A549 (cell line): ENCODE results near the gene MAU2.

Experiments used
- BHLHE40 ChIP-seq: IDR thresholded peaks from 2 replicates; pipeline ENCODE4 v1.6.1; 2012; ENCODE audit warnings: low read depth, low read length, inconsistent platforms
- EP300 ChIP-seq, 2 experiments: fragments of >200 bp; sonication (Bioruptor Twin); formaldehyde crosslinking; IDR thresholded peaks; 2 replicates in 1 of 2; 3 replicates in 1 of 2; pipeline ENCODE4 v1.6.1; 2016 to 2017
- ESRRA ChIP-seq: fragments of 150-350 bp; IDR thresholded peaks from 2 replicates; pipeline ENCODE4 v1.6.1; 2014; ENCODE audit warnings: mild to moderate bottlenecking, low read length, borderline replicate concordance
- HEYL ChIP-seq: fragments of 250-450 bp; sonication (Bioruptor Pico); IDR thresholded peaks from 2 replicates; pipeline ENCODE4 v1.8.0; 2021; ENCODE audit warnings: mild to moderate bottlenecking, moderate library complexity
- KDM1A ChIP-seq: fragments of 200-600 bp; sonication (generic); IDR thresholded peaks from 2 replicates; pipeline ENCODE4 v1.6.1; 2016; ENCODE audit warnings: low read depth, mild to moderate bottlenecking
- POLR2A ChIP-seq: IDR thresholded peaks from 2 replicates; pipeline ENCODE4 v1.6.1; 2012; ENCODE audit warnings: mild to moderate bottlenecking, low read length
- RAD21 ChIP-seq, 2 experiments: fragments of >200 bp in 1 of 2; sonication (Bioruptor Twin) in 1 of 2; formaldehyde crosslinking in 1 of 2; IDR thresholded peaks in 1 of 2; conservative IDR thresholded peaks in 1 of 2; 2 replicates in 1 of 2; 3 replicates in 1 of 2; pipeline ENCODE4 v1.6.1; 2012 to 2018; ENCODE audit warnings: inconsistent platforms in 1 of 2
- RFX5 ChIP-seq: fragments of 450-650 bp; IDR thresholded peaks from 2 replicates; pipeline ENCODE4 v1.7.1; 2014; ENCODE audit warnings: antibody characterized with exemption, mild to moderate bottlenecking, moderate library complexity
- RNF2 ChIP-seq: fragments of 200-600 bp; sonication (generic); IDR thresholded peaks from 2 replicates; pipeline ENCODE4 v1.6.1; 2016; ENCODE audit warnings: low read depth, mild to moderate bottlenecking, antibody characterized with exemption, moderate library complexity, borderline replicate concordance
- TP53 ChIP-seq: fragments of 250-450 bp; sonication (Bioruptor Pico); IDR thresholded peaks from 2 replicates; pipeline ENCODE4 v1.5.0; 2021; ENCODE audit warnings: mild to moderate bottlenecking, moderate library complexity
- TF ChIP-seq, protein P1 (sequence below): fragments of >200 bp; sonication (Bioruptor Twin); formaldehyde crosslinking; IDR thresholded peaks from 3 replicates; pipeline ENCODE4 v1.5.1; 2016
- TF ChIP-seq, protein P2 (sequence below): fragments of 450-650 bp; IDR thresholded peaks from 2 replicates; pipeline ENCODE4 v1.6.1; 2014; ENCODE audit warnings: antibody characterized with exemption
- TF ChIP-seq, protein P3 (sequence below): fragments of 250-450 bp; sonication (Bioruptor Pico); IDR thresholded peaks from 2 replicates; pipeline ENCODE4 v1.5.0; 2021; ENCODE audit warnings: mild to moderate bottlenecking, moderate library complexity, borderline replicate concordance

GRCh38 chr19:19405971-19406877 lies 85.6 kb downstream of the MAU2 start:
- TF ChIP-seq BHLHE40 (no peak), ESRRA (no peak), POLR2A (no peak), TP53 (CRISPR knock-in tag) (no peak), EP300 (IDR thresholded peaks at IDR 0.05) (no peak), KDM1A (no peak), RNF2 (no peak), RFX5 (no peak), HEYL (CRISPR knock-in tag) (no peak), RAD21 (conservative IDR thresholded peaks at IDR 0.05 in 1 of 2, IDR thresholded peaks at IDR 0.05 in 1 of 2) (no peak)
- TF ChIP-seq, protein P1, sequence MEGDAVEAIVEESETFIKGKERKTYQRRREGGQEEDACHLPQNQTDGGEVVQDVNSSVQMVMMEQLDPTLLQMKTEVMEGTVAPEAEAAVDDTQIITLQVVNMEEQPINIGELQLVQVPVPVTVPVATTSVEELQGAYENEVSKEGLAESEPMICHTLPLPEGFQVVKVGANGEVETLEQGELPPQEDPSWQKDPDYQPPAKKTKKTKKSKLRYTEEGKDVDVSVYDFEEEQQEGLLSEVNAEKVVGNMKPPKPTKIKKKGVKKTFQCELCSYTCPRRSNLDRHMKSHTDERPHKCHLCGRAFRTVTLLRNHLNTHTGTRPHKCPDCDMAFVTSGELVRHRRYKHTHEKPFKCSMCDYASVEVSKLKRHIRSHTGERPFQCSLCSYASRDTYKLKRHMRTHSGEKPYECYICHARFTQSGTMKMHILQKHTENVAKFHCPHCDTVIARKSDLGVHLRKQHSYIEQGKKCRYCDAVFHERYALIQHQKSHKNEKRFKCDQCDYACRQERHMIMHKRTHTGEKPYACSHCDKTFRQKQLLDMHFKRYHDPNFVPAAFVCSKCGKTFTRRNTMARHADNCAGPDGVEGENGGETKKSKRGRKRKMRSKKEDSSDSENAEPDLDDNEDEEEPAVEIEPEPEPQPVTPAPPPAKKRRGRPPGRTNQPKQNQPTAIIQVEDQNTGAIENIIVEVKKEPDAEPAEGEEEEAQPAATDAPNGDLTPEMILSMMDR = no peak
- TF ChIP-seq, protein P2, sequence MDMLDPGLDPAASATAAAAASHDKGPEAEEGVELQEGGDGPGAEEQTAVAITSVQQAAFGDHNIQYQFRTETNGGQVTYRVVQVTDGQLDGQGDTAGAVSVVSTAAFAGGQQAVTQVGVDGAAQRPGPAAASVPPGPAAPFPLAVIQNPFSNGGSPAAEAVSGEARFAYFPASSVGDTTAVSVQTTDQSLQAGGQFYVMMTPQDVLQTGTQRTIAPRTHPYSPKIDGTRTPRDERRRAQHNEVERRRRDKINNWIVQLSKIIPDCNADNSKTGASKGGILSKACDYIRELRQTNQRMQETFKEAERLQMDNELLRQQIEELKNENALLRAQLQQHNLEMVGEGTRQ = no peak
- TF ChIP-seq, protein P3, sequence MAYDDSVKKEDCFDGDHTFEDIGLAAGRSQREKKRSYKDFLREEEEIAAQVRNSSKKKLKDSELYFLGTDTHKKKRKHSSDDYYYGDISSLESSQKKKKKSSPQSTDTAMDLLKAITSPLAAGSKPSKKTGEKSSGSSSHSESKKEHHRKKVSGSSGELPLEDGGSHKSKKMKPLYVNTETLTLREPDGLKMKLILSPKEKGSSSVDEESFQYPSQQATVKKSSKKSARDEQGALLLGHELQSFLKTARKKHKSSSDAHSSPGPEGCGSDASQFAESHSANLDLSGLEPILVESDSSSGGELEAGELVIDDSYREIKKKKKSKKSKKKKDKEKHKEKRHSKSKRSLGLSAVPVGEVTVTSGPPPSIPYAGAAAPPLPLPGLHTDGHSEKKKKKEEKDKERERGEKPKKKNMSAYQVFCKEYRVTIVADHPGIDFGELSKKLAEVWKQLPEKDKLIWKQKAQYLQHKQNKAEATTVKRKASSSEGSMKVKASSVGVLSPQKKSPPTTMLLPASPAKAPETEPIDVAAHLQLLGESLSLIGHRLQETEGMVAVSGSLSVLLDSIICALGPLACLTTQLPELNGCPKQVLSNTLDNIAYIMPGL (CRISPR knock-in tag) = no peak
